ENCODE data around the gene STMN1.

GRCh38 chr1:25908161-25908560 is 1.9 kb upstream of the STMN1 start:
- TF ChIP-seq JUN (IDR thresholded peaks at IDR 0.05) (no peak), PHF8 (IDR thresholded peaks at IDR 0.05; ENCODE audit: borderline replicate concordance, low read depth) (no peak), HOXA7 (CRISPR knock-in tag; IDR thresholded peaks at IDR 0.05) (no peak), MAFK (IDR thresholded peaks at IDR 0.05; ENCODE audit: partially characterized antibody) (no peak), EP300 (IDR thresholded peaks at IDR 0.05) (no peak), CTCF (IDR thresholded peaks at IDR 0.05) (no peak), POLR2A (IDR thresholded peaks at IDR 0.05; ENCODE audit: low read length) (no peak), CEBPB (IDR thresholded peaks at IDR 0.05) (no peak), RAD21 (conservative IDR thresholded peaks at IDR 0.05 in 1 of 2, IDR thresholded peaks at IDR 0.05 in 1 of 2) (no peak), ELK1 (IDR thresholded peaks at IDR 0.05; ENCODE audit: low read depth, low read length) (no peak), NPAS2 (CRISPR knock-in tag; IDR thresholded peaks at IDR 0.05; ENCODE audit: borderline replicate concordance) (no peak)

All from A549 (cell line).